DLD1 (cell line): ENCODE measurements around the gene NEK6.

Experiments used
- in situ Hi-C: cut with HindIII; loops from 2 replicates; pipeline ENCODE4 v1.10.0; 2017; ENCODE audit warnings: low sequenced_read_pairs

Gene NEK6

DNA sequence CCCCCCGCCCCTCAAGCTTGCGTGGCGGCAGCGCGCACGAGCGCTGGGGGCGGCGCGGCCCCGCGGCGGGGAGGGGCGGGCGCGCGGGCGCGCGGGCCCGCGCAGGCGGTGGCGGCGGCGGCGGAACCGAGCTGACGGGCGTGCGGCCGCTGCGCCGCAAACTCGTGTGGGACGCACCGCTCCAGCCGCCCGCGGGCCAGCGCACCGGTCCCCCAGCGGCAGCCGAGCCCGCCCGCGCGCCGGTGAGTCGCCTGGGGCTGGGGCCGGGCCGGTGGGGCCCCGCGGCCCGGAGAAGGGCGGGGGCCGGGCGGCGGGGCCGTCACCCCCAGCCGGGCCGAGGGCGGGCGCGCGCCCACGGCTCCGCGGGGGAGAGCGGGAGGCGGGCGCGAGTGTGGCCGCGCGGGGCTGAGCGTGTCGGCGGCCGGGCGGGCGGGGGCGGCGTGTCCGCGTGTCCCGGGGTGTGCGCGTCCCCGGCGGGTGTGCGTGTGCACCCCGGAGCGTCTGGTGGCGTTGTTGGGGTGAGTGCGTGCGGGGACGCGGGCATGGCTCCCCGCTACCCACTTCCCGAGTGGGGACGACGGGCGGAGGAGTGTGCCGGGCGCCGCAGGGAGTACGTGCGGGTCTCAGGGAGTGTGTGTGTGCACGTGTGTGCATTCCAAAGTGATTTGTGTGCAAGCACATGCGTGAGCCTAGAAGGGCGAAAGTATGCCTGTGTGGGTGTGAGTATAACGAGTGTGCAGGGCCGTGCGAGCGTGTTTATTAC lies at the start of gene NEK6:
NEK6 (plus strand) TSS at position 106 of the 763 bp plus-strand sequence. CDS start 44,016 bp downstream, outside the sequence.
- in situ Hi-C loops: no loop called here

DNA sequence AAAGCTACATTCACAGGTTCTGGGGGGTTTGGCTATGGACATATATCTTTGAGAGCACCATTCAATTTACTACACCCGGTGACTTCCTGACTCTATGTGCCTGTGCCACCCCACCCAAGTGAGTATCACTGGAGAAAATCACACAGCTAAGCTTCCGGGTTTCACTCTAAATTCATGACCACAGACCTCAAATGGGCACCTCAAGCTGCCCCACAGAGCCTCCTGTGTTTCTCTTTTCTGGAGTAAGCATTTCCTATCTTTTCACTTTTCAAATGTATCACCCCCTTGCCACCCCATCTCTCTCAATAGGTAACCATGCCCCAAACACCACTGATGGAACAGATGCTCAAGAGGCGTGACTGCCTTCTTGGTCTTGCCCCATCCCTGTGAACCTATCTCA lies 49.2 kb upstream of the NEK6 start:
- in situ Hi-C loops: no loop called here

DNA sequence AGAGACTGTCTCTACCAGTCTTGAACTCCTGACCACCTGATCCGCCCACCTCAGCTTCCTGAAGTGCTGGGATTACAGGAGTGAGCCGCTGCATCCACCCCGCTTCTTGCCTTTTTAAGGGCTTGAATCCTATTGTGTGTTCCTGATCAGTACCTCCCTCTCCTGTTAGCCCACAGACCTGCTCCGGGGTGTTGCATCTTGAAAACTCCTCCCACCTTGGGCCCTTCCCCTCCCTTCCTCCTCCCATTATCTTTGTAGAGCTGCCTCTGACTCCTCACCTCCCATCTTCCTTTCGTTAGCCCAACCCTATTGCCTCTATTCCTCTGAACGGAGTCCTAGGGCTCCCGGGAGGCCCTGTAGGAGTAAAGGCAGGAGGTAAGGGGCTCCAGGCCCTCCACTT lies 48.5 kb upstream of the NEK6 start:
- in situ Hi-C loops: no loop called here

DNA sequence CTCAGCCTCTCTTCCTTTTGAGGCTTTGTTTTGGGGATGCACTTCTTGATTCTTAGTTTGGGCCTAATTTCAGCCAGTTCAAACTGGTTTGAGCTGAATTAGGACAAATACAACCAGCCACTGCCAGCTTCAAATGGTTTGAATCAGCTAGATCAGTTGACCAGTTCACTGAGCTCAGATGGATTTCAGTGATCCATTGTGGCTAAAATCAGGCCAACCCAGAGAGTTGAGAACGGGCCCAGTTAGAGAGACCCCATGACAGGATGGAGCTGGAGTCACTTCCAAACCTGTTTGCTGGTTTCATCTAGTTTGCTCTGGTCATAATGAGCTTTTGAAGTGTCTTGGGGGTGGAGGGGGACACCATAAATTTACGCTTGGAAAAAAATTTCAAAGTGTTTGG lies 48.0 kb upstream of the NEK6 start:
- in situ Hi-C loops: no loop called here

DNA sequence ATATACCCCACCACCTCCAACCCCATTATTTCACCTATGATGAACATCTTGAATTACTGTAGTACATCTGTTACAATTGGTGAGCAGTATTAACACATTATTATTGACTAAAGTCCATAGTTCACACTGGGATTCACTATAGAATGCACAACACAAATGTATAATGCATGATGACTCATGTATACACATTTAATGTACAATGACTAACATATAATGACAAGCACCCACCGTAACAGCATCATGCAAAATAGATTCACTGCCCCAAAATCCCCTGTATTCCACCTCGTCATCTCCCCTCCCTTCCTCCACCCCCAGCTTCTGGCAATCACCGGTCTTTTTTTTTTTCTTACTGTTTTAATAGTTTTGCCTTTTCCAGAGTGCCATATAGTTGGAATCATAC lies 47.1 kb upstream of the NEK6 start:
- in situ Hi-C loops: no loop called here

DNA sequence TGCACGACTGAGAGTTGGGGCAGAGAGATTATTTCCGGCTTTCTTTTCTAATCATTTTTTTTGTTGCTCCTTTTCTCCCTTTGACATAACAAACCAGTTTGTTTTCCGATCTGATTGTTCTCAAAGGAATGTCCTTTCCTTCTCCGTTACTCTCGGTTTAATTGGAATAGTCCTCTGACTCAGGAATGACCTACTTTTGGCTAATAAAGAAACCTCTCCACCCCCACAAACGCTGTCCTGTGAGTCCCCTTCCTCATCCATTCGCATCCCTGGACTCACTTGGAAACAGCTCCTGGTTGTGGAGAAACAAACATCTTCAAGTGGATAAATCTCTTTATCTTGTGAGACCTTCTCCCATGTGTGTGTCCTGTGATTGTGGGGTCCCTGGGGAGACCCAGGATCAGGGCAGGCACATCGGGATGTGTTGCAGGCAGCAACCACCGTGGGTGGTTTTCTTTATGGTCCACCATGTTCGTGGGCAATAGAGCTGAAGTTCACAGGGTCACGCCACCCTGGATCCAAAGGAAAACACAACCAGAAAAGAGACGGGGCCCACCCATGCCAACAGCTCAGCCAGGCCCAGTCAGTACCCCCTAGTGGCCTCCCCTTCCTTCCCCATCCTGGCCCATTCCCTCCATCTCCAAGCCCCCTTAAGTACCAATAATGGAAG lies 45.2 kb upstream of the NEK6 start:
- in situ Hi-C loops: no loop called here

DNA sequence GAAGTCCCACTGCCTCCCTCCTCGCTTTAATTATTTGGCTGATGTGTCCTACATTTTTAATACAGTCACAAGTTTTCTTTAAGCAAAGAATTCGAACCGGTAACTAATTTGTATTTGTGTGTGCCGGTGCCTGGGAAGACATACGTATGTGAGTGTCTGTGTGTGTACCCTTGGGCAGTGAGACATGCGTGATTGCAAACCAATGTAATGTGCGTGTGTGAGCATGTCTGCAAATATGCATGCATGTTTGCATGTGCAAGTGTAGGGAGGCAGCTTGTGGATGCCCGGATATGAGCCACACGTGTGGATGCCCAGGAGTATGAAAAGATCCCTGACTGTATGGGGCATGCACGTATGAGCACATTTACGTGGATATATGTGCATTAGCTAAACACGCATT lies 44.4 kb upstream of the NEK6 start:
- in situ Hi-C loops: no loop called here

DNA sequence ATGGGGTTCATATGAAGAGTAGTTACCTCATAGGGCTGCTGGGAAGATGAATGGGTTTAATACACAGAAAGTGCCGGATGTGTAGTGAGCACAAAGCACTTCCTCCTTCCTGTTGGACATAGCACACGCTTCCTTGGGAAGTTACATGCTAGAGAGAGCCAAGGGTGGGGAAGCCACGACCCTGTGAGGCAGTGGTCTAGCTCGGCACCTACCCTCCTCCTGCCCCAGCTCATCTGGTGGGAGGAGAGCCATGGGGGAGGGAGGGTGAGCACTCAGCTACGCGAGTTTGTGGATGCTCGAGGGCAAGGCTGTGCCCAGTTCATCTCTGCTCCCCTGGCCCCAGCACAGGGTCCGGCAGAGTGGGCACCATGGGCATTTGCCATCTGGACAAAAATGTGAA lies 43.6 kb upstream of the NEK6 start:
- in situ Hi-C loops: no loop called here

DNA sequence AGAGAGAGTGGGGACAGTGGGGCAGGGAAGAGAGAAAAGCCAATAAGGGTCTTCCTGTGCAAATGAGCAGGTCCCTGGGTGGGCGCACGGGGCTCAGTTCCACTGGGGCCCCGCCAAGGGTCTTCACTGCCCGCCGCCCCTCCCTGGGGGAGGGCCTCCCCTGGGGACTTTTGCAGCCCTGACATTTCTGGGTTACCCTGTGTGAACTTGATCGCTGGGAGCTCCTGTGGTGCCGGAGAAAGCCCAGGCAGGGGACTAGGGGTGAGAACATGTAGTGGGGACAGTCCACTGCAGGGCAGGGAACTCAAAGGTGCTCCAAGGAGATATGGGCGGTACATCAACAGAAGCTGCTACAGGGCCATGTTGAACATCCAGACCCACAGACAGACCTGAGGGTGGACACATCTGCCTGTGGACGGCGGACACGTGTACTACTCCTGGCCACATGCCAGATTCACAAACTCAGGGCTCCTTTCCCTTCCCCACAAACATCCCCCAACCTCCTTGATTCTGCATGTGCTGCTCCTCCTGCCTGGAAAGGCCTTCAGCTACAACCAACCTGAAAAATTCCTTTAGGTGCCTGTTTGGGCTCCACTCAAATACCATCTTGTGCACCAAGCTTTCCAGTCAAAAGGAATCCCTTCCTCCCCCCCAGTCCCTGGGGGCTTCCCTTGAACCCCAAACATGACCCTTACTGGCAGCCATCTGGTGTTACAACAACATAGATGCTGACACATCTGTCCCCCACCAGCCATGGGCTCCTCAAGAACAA lies 43.0 kb upstream of the NEK6 start:
- in situ Hi-C loops: no loop called here

DNA sequence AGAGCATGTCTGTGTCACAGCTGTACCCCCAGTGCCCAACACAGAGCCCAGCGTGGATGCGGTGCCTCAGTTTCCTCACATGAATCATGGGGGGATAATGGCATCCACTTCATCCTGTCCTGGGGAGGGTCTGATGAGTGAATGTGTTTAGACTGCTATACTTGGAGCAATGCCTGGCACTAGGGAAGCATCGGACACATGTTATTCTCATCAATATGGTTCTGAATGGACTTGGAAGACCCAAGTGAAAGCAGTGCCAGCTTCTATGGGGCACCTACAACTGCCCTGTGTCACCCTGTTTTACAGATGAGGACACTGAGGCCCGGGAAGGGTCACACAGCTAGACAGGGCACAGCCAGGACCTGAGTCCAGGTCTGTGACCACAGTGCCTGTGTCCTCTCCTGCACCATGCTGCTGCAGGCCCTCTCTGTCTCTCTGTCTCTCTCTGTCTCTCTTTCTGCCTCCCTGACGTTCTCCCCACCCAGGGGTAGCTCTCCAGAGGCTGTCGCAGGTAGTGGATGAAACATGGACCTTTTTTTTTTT lies 42.3 kb upstream of the NEK6 start:
- in situ Hi-C loops: no loop called here

DNA sequence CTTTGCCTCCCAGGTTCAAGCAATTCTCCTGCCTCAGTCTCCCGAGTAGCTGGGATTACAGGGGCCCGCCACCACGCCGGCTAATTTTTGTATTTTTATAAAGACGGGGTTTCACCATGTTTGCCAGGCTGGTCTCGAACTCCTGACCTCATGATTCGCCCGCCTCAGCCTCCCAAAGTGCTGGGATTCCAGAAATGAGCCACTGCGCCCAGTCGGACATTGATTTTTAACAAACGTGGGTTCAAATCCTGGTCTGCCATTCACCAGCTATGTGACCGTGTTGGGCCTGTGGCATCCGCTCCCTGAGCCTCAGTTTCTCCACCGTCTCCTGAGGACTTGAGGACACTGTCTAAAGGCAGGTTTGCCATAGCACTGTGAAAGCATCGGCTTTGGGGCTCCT lies 41.8 kb upstream of the NEK6 start:
- in situ Hi-C loops: no loop called here

DNA sequence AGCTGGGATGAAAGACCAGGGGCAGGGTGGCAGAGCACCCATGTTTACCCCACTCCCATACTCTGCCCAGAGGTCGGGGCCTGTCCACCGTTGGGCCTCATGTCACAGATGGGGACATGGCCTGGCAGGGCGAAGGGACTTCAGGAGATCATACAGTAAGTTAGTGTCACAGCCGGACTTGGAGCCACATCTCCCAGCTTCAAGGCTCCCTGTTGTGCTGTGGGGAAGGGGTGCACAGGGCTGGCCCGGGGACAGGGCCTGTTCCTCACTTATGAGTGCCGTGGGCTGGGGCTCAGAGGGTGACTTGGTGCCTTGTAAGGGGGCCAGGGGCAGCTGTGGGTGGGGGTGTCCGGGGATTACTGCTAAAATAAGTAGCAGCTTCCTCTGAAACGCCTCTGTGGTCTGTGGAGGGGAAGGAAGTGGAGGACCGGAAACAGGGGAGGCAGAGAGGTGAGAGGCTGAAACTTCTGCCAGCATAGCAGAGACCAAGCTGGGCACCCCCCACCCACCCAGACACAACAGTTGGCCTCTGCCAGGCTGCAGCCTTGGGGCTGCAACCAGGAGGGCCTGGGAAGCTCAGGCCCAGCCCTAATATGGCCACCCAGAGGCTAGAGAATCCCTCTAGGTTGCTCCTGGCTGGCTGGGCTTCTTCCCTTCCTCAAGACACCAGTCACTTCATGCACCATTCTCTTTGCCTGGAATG lies 41.1 kb upstream of the NEK6 start:
- in situ Hi-C loops: no loop called here

DNA sequence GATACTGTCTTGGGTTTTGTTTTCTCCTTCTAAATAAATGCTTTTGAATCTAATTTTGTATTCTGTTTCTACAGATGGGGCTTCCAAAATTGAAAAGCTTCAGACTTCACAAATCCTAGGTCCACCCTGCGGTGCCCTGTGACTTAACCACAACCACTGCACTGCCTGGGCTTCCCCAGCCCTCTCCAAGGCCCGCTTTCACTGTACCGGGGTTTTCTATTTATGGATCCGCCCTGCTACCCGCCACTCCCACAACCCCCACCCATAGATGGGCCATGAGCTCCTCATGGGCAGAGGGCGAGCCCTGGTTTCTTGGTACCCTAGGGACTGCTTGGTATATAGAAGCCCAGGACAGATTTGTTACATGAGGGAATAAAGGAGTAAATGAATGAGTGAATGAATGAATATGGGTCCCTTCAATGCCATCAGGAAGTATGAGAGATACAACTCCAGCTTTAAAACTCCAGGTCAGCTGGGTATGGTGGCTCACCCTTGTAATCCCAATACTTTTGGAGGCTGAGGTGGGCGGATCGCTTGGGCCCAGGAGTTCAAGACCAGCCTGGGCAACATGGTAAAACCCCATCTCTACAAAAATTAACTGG lies 39.8 kb upstream of the NEK6 start:
- in situ Hi-C loops: no loop called here

DNA sequence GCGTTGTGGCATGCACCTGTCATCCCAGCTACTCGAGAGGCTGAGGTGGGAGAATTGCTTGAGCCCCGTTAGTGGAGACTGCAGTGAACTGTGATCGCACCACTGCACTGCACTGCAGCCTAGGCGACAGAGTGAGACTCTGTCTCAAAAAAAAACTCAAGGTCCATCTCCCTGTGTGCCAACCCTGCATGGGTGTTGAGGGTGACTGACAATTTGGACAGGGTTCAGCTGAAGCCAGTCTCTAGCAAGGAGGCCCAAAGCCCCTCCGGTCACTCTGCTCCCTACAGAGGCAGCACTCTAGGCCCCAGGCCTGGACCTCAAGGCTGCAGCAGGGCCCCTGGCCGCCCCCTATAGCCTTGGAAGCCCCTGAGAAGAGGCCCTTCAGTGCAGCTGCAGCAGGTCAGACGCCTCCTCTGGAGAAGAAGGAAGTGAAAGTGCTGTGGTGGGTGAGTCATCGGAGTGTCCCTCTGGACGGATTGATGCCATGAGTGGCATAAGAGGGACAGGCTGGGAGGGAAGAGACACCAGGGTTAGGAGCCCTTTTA lies 39.2 kb upstream of the NEK6 start:
- in situ Hi-C loops: no loop called here

DNA sequence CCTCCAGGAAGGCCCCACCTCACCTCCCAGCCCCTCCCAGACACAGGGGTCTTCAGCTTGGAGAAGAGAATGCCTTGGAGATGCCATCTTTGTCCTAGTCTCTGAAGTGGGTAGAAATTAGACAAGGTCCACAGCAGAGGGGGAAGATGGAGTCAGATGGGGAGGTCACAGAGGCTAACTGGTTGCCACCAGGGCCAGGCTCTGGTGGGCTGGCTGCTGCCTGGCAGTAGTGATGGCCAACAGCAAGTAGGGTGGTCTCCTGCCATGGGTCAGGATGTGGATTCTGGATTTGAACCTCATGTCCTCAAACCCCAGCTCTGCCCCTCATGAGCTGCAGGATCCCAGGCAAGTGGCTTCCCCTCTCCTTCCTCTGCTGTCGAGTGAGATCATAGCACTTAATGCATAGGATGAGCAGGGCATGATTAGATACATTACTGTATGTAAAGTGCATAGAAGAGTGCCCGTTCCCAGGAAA lies 38.7 kb upstream of the NEK6 start:
- in situ Hi-C loops: no loop called here

DNA sequence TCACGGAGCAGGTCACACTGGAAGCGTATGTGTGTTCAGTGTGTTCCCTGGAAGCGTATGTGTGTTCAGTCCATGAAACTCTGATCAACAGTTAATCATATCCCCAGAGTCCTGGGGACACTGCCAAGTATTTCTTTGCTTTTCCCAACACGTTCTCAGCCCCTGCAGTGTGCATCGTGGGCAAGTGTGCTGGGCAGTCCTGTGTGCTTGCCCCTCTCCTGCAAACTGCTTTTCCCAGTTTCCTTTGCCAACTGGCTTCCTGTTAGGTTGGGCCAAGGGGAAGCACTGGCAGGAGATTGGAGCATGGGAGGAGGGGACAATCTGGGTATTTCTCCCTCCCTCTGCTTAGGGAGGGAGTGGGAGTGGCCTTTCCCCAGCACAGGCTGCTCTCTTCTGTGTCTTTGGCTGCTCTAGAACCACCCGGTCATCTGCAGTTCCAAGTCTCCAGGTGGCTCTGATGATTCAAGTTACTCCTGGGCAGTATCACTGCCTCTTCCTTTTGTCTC lies 36.8 kb upstream of the NEK6 start:
- in situ Hi-C loops: no loop called here

DNA sequence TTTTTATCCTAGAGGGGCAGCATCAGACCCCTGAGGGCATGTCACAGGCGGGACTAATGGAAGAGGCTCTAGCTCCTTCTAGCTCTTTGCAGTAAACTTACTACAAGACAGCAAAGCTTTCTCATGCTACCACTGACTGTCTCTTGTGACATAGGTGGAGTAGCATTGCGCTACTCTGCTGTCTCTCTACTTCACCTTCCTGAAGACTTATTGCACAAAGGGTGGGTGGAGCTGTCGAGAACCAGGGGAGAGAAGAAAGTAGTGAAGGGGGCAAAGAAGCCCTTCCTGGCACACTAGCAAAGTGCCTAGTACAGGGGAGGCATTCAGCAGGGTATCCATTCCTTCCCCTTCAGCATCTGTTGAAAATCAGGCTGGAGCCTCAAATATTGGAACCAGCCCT lies 36.1 kb upstream of the NEK6 start:
- in situ Hi-C loops: no loop called here

DNA sequence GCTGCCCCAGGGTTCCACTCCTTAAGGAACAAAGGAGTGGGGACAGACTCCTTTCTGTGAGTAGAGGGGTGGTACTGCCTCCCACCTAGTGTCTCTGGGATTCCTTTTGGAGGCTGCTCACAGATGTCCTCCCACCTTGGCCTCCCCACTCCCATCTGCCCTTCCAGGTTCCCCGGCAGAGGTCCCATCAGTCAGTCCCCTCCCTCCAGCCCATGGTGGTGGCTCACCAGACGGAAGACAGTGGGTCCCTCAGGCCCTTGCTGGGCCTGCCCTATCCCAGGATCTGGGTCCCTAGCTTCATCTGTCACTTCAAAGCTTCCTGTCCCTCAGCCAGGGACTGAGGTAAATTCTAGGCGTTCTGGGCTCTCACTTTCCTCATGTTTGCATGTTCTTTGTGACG lies 35.6 kb upstream of the NEK6 start:
- in situ Hi-C loops: no loop called here

DNA sequence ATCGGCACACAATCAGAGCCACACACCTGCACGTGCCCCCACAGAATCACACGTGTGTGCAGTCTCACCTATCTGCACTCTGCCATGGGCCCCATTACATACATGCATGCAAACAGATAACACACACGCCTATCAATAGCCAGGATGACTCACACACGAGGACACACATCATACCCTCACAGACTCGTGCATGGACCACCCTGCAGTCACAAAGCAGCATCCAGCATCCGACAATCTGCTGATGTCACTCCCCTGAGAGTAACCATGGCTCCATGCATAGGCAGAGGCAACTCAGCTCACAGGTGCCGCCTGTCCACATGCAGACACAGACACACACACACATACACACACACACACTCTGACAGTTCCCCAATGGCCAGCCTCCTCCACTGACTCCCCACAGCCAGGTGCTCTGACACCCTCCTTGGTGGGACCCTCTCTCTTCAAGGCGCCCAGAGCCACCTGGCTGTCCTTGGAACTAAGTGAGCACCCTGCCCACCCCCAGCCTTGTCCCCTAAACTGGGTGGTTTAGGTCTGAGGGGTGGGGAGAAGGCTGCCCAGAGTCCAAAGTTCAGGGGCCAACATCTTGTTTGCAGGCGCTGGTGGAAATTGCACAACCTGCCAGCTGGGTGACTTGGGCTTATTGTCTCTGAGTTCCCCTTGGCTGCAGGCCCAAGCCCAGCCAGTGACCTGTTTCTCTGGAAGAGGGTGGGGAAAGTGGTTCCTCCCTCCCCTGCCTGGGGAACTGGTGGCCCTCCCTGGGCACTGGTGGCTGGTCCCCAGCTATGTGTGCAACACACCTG lies 34.6 kb upstream of the NEK6 start:
- in situ Hi-C loops: no loop called here
